Right hindlimb (tissue), 1 donor: ENCODE data around the gene LARP6.
"Not testable (repeated sequence)": the region's sequence is repeated elsewhere in the genome, so short reads cannot be mapped to it uniquely, and the experiment has no call there.

ENCODE experiments used
- DNase-seq: peaks from one replicate; pipeline ENCODE4 v3.0.0-alpha.2; 2018

Gene LARP6

DNA sequence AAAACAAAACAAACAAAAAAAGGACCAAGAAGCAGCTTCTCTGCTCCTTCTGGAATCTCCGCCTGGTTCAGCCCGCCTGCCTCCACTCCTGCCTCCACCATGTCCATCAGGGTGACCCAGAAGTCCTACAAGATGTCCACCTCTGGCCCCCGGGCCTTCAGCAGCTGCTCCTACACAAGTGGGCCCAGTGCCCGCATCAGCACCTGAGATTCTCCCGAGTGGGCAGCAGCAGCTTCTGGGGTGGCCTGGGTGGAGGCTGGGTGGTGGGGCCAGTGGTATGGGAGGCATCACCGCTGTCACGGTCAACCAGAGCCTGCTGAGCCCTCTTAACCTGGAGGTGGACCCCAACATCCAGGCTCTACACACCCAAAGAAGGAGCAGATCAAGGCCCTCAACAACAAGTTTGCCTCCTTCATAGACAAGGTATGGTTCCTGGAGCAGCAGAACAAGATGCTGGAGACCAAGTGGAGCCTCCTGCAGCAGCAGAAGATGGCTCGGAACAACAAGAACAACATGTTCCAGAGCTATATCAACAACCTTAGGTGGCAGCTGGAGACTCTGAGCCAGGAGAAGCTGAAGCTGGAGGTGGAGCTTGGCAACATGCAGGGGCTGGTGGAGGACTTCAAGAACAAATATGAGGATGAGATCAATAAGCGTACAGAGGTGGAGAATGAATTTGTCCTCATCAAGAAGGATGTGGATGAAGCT, 4.8 kb upstream of the LARP6 start:
- DNase-seq: not testable (repeated sequence)

DNA sequence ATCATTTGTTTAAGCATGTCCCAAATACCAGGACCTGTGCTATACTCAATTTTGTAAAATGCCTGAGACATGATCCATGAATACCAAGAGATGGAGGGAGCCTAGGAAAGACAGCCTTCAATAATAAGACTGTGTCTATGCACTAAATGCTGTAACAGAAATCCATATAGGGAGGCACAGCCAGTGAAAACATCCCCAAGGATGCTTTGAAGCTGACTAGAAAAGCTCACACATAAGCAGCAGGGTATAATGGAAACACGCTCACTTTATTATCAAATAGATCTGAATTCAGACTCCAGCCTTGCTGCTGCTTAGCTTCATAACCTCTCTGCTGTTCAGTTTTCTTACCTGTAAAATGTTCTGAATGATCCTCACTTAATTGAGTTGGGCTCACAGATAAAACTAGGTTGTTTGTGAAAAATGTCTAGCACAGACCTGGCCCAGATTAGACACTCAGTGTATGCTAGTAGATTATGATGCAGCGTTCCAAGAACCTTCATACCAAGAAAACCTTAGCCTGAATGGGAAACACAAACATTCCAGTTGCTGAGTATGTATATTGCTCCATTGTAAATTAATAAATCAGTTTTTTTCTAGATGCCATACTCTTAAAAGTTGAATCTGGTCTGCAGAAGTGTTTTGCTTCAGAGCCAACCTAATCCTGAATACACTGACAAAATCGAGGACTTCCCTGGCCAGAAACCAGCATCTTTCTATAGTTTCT, 3.8 kb upstream of the LARP6 start:
- no peak for DNase-seq

DNA sequence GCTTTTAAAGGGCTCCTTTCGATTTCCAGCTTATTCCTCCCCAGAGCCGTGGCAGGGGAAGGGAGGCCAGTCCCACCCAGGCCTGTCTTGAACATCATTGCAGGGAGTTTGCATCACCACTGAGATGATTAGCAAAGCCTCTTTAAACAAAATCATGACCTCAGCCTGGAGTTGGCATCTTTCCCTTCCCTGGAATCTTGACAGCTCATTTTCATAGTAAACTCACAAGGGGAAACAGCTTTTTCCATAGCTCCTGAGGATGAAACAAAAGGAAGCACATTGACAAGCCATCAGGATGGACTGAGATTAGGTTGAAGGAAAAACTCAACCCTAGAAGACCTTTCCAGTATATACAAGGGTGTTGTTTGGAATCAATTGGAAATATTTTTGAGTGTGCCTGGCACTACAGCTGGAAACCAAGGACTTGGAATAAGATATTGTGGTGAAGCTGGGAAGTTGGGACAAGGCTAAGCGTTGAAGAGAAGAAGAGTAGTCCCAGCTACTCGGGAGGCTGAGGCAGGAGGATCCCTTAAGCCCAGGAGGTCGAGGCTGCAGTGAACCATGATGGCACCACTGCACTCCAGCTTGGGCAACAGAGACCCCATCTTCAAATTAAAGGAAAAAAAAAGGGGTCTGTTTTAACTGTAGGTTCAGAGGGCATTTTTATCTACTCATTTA, 3.1 kb upstream of the LARP6 start:
- peak; percentile 81 for DNase-seq

DNA sequence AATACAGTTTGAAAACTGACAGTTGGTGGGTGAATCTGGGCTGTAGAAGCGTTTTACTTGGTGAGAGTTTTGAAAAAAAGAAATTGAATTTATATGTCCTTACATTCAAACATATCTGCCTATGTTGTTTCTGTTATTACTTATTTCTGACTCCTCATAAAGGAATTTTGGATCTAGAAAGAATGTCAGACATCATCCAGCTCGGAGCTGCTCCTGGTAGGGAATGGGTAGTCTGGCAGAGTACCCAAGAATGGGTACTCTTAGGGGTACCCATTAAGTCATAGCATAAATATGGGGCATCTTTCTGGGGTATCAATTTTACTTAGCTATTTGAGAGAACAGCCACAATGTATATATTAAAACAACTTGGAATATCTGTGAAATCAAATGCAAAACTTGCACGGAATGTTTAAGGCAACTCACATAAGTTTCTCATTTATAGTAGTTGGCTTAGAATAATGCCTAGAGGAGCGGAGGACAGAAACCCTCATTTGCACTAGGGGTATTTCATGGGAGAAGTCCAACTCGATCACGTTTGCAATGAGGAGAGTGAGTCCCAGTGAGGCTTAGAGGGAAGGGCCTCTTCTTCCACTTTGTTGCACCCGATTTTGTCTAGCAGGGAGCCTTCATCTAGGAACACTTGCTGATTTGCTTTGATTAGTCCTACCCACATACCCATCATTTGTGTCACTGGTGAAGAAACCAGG, 2.4 kb upstream of the LARP6 start:
- no peak for DNase-seq

DNA sequence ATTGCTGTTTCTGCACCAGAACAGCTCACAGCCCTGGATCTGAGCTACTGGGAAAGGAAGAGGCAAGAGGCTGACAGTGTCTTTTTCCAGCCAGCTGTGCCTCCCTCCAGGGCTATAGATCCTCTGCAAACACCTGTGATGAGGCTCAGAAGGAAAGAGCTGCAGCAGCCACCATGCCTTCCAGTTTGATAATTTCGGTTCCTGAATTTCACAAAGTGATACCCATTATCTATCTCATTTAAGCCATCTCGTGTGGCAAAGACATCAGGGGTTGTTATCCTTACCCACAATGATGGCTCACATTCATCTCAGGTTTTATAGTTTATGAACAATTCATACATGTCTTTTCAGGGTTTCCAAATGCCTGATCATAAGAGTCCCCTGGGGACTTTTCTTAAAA, 1.8 kb upstream of the LARP6 start:
- DNase-seq: no peak

DNA sequence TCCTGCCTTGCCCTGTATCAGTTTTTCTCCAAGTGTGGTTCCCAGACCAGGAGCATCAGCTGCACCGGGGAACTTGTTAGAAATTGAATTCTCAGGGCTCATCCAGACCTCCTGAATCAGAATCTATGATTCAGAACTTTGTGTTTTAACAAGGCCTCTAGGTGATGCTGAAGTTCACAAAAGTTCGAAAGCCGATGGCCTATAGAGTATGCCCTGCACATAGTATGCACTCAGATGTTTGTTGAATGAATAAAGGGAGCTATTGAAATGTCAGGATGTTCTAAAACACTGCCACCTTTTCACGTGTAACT, 664 bp upstream of the LARP6 start:
- DNase-seq: no peak

DNA sequence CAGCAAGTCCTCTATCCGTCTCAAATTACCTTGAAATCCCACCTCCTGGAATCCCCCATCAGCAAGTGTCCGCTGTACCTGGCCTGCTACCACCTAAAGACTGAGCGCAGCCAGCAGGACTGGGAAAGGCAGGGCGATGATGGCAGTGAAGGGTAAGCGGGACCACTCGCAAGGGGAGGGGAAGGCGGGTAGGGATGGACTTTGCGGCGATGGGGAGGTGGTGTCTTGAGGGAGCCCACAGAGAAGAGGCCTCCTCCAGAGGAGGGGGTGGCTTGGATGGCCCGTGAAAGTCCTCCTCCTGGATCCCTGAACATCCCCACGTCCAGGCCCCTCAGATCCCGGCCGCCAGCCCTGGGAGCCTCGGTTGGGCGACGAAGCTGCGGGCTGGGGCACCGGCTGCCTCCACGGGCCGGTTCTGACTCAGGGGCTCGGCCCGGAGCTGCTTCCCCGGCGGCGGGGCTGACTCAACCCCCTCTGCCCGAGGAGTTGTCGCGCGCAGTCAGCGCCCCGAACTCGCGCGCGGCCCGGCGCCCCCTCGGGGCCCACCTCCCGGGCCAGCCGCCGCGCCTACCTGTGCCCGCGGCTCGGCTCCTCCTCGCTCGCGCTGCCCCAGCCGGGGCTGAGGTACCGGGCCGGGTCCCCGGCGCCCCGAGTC, 512 bp downstream of the LARP6 start:
- peak; percentile 71 for DNase-seq

DNA sequence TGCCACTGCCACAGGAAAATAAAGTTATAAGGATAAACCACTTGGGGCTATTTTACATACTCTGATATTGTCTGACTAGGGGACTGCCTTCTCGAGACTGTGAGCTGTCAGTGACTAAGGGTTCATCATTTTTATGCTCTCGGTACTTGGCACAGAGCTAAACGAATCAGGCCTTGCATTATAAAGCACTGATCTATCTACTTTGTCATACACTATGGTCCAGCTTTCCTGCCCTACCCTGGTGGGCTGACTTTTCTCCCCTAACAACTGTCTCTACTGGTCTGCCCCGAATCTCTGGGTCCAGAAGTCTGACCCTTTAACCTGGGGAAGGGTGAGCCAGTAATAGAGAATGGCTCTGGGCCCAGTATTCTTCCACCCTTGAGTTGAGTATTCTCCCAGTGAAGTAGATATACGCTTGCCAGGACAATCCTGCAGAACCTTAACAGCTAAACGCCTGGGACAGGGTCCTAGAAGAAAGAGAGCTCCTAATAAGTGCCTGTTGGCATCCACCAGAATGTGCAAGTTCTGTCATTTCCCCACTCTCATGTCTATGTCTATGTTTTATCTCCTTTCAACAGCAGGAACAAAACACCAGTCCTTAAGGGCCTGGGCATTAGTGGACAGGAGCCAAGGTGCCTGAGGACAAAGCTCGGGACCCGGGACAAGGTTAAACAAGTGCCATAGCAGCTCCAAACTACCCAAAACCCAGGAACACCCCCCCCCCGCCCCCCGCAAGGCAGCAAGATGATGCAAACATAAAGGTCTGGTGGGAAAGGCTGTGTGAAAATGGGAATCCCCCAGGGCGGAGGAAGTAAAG, 1.2 kb downstream of the LARP6 start:
- DNase-seq: no peak

DNA sequence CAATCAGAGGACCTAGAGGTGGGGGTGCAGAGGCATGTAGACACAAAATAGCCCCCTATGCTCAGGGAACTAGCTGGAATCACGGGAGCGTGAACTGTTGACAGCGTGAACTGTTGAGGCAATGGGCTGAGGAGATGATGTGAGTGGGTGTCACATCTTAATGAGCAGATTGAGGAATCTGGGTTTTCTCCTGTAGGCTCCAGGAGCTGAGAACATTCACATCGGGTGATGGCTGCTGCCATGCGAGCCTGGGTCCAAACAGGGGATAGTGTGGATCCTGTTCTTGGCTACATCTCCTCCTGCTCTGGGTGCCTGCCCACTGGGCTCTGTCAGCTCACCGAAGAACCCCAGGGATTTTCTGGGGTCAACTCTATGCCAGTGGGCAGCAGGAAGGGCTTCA, 2.1 kb downstream of the LARP6 start:
- DNase-seq: no peak

DNA sequence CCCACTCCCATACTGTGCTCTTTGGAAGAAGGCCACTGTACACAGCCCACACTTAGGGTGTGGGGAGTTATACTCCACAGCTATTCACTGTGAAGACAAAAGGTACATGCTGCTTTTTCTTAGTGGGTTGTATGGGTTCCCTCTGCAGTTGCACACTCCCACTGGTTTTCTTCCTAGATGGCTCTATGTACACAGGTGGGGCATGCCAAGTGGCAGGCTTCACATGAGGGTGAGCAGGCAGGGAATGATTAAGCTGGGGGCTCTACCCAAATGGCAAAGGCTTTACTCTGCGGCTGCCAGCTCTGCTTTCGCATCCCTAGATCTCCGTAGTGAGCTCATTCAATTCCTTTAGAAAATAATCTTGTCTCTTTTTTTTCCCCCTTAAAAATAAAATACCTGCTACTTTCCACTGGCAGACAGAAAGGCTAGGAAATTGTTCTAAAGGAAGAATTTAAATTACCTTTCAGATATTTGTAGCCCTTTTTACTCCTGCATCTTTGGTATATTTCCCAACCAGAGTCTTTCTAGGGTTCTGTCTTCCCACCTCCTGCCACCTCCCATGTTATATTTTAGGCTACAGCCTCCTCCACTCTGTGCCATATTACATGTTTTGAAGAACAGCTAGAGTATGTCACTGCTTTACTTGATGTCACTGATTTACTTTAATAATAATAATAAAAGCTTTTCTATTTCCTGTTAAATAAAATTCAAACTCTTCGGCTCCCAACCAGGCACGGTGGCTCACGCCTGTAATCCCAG, 8.2 kb downstream of the LARP6 start:
- DNase-seq: no peak

DNA sequence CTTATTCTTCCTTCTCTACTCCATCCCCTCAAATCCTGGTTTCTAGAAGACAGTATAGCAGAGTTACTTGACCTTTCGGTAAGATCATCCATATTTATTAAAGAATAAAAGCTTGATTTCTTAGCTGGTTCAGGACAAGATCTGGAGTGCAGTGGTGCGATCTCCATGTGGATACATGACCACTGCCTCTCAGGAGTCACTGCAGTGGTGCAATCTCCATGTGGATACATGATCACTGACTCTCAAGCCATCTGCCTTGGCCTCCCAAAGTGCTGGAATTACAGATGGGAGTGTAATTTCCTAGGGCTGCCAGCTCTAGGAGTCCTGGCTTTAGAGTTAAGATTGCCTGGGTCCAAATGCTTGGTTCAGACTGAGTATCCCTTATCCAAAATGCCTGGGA, 16.5 kb downstream of the LARP6 start:
- no peak for DNase-seq

DNA sequence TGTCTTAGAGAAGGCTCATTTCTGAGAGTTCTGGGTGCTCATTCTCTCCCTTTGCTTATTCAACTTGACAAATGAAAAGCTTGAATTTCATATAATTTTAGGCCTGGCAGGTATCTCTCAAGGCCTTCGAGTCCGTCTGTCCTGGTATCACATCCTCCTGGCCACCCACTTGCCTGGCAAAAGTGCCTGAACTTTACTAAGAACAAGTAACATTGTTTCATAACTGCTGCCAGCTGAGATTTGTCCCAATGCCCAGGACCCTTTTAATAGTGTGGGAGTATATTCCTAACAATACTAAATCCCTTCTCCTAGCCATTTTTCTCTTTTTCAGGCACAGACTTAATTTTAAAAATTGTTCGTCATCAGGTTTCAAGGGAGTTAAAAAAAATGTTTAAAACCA, 18.1 kb downstream of the LARP6 start:
- no peak for DNase-seq

DNA sequence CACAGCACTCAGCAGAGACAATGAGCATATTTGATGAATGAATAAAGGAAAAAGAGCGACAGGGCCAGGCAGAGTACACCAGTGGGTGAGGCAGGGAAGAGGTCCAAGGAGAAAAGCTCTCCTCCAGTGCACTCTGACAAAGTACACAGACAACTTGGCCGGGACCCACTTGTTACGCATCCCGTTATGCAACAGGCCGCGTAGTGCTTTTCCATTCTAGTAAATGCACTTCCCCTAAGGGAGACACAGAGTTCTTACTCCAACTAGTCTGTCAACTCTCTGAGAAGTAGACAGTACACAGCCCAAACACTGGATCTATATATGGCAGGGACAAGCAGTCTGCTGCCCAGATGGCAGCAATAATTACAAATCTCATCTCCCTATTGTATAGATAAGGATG, 18.5 kb downstream of the LARP6 start:
- no peak for DNase-seq

DNA sequence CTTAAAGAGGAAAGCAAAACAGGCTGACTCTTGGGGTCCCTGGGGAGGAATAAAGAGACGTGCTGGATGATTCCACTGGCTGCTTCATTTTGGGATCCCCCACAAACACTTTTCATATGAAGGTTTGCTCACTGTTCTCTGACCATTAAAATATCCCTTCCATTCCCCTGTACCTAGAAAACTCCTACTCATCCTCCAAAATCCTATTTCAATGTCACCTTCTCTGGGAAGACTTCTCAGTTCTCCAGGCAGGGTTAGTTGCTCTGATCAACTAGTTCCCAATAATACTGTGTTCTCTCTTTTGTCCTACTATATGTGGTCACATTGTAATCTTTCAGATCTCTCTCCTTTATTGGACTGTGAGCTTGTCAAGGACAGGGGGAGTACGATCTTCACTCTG, 19.0 kb downstream of the LARP6 start:
- DNase-seq: no peak

DNA sequence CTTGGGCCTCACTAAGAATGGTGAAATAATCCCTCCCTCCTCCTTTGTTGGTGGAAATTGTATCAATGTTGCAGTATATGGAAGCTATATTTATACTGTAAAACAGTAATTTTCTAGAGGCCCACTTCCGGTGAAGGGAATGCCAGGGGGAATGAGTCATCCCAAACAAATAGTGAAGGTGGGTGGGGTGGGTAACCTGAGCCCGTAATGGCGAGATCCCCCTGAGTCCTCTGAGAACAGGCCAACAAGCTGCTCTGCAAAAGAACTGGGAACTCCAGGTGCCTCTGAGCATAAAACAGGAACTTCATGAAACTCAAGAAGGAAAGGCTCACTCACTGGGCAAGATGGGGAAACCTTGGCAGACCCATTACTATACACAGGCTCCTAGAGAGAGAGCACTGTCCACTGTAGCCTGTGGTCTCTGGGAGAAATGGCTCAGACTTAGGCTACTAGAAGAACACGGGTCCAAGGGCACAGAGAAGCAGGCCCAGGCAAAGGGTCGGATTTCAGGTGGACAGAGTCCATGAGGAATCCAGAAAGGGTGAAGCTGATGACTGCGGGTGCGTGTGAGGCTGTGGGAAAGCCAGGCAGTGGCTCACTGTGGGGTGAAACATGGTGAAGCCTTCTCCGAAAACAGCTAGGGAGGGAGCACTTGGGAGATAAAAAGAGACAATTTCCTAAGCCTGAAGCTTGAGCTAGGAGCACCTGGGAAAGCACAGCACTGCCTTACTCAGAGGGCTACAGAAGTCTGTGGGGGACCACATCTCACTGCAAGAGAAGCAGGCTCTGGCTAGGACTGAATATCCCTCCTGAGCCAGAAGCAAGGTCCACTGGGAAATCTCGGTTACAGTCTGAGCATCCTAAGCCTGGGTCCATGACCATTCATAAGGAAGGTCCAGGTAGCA, 19.8 kb downstream of the LARP6 start:
- peak; percentile 84 for DNase-seq

DNA sequence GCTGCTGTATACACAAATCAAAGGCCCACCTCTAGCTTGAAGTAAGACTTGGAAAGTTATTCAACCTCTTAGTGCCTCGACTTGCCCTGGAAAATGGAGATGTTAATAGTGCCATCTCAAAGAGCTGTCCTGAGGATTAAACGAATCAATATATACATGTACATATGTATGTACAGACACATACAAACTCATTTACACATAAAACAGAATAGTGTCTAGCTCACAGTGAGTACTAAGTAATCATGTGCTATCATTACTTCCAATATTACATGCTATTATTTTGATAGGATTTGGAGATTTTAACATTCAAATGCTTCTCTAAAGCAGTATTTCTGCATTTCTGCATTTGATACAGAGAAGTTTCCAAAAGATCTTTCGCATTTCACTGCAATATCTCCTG, 20.5 kb downstream of the LARP6 start:
- no peak for DNase-seq

DNA sequence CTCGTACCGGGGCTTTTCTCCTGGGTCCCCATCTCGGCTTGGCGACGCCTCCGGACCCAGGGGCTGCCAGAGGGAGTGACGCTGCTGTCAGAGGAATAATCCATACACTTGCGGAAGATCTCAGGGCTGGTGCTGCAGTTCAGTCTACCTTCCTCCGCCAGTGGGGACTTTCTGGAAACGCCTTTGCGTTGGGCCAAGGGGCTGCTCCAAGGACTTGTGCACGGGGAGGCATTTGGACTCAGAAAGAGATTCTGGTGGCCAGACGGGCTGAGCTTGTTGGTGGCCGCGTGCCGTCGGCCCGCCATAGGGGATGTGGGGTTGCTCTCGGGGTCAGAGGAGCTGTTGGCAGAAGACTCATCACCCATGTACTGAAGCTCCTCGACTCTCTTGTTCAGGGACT, 21.8 kb downstream of the LARP6 start:
- DNase-seq: no peak

DNA sequence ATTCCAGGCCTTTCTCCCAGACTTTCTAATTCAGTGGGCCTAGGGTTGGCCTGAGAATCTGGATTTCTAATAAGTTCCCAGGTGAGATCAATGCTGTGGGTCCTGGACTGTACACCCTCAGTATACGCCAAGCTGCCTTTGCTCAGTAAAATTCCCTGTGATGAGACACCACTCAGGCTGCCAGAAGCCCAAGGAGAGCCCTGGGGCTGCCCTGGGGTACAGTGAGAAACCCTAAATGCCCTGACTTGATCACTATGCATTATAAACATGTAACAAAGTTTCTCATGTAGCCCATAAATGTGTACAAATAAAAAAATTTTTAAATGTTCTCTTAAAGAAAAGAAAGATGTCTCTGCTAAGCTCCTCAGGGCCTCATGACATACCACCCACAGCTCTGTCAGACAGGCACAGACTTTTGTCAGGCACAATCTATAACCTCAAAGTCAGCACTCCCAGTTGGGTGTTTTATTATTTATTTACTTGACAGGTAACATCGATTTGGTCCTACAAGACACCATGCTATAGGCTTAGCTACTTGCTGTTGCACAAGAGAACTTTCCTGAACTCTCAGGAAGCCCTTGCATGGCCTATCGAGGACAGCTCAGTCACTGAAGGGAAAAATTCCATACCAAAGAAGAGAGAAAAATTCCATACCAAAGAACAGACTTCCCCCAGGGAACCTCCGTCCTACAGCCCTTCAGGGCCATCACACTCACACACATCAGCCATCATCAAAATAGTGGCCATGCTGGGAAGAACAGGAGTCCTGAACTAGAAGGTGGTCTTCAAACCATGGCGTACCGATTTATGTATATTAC, 22.7 kb downstream of the LARP6 start:
- no peak for DNase-seq

DNA sequence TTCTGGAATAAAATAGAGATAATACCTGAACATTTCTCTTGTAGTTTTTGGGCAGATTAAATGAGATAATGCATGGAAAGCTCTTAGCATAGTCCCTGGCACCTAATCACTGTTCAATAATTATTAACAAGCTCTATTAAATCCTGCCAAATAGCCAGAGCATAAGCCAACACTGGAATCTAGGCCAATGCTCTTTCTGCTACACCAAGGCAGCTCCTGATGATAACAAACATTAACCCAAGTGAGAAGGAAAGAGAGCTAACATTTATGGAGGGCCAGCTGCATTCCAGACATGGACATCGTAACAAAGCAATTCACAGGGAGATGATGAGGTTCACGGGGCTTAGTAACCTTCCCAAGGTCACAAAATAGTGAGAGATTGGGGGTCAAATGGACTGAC, 23.3 kb downstream of the LARP6 start:
- no peak for DNase-seq
